ENCODE data around the gene OR5H14.

The OR5H14 gene

DNA sequence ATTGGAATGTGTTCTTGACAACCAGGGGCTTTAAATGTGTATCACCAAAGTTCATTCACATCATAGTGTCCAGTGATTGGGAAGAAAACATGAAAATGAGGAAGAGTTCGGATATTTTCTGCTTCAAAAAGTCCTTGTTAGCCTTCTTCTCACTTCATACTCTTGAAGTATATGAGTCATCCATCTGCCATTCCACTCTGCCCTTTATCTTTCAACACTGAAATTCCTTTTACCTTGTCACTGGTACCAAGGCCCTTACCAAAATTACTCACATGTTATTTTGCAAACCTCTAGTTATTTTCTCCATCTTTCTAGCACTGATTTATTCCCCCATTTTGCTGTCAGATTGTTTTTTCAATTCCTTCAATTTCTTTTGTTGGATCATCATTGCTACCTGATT is 51.7 kb downstream of the OR5H14 start:
- TF ChIP-seq, protein P1, sequence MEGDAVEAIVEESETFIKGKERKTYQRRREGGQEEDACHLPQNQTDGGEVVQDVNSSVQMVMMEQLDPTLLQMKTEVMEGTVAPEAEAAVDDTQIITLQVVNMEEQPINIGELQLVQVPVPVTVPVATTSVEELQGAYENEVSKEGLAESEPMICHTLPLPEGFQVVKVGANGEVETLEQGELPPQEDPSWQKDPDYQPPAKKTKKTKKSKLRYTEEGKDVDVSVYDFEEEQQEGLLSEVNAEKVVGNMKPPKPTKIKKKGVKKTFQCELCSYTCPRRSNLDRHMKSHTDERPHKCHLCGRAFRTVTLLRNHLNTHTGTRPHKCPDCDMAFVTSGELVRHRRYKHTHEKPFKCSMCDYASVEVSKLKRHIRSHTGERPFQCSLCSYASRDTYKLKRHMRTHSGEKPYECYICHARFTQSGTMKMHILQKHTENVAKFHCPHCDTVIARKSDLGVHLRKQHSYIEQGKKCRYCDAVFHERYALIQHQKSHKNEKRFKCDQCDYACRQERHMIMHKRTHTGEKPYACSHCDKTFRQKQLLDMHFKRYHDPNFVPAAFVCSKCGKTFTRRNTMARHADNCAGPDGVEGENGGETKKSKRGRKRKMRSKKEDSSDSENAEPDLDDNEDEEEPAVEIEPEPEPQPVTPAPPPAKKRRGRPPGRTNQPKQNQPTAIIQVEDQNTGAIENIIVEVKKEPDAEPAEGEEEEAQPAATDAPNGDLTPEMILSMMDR (IDR thresholded peaks at IDR 0.05; ENCODE audit: insufficient read depth, missing control alignments) = no peak
- DNase-seq (ENCODE audit: insufficient read length, low spot score) = no peak
- no peak for FAIRE-seq

Data from D721Med (cell line).